OCI-LY1 (cell line): ENCODE data around the gene NSA2.

Experiments
- H2AFZ ChIP-seq: fragments of 200-600 bp; sonication (generic), shearing (Covaris generic); 2 replicates; pipeline ENCODE4 v1.6.0; 2014; ENCODE audit warnings: antibody characterized with exemption, mild to moderate bottlenecking, low read length
- H3F3A ChIP-seq: fragments of 200-600 bp; sonication (generic), shearing (Covaris generic); 2 replicates; pipeline ENCODE4 v1.6.0; 2014; ENCODE audit warnings: mild to moderate bottlenecking, antibody characterized with exemption, low read length, moderate library complexity; ENCODE audit not compliant: insufficient read depth
- H3K27ac ChIP-seq: fragments of 200-600 bp; sonication (generic); 2 replicates; pipeline ENCODE4 v1.5.1; 2014; ENCODE audit warnings: low read length, mixed run types, mild to moderate bottlenecking, low read depth; ENCODE audit not compliant: poor library complexity, severe bottlenecking
- H3K27me3 ChIP-seq: fragments of 200-600 bp; sonication (generic); 2 replicates; pipeline ENCODE4 v1.6.0; 2014; ENCODE audit warnings: antibody characterized with exemption, mild to moderate bottlenecking, low read length, moderate library complexity; ENCODE audit not compliant: insufficient read depth
- H3K36me3 ChIP-seq: fragments of 200-600 bp; sonication (generic); 2 replicates; pipeline ENCODE4 v1.6.1; 2014; ENCODE audit warnings: mild to moderate bottlenecking, antibody characterized with exemption, low read length, moderate library complexity, mixed read lengths; ENCODE audit not compliant: insufficient read depth
- H3K4me1 ChIP-seq: fragments of 200-600 bp; sonication (generic); 2 replicates; pipeline ENCODE4 v1.5.1; 2014; ENCODE audit warnings: mild to moderate bottlenecking, low read length, moderate library complexity; ENCODE audit not compliant: insufficient read depth, severe bottlenecking
- H3K4me2 ChIP-seq: fragments of 200-600 bp; sonication (generic), shearing (Covaris generic); 2 replicates; pipeline ENCODE4 v1.6.1; 2014; ENCODE audit warnings: low read length
- H3K4me3 ChIP-seq: fragments of 200-600 bp; sonication (generic); 2 replicates; pipeline ENCODE4 v1.5.1; 2014; ENCODE audit warnings: low read length, low read depth, mild to moderate bottlenecking, mixed read lengths; ENCODE audit not compliant: poor library complexity, severe bottlenecking
- H3K79me2 ChIP-seq: fragments of 200-600 bp; shearing (Covaris generic); 2 replicates; pipeline ENCODE4 v1.6.1; 2016; ENCODE audit warnings: mixed run types, low read length, mixed read lengths; ENCODE audit not compliant: insufficient read depth
- H3K9ac ChIP-seq: fragments of 200-600 bp; sonication (generic), shearing (Covaris generic); 2 replicates; pipeline ENCODE4 v1.6.1; 2014; ENCODE audit warnings: mild to moderate bottlenecking, low read length, mixed read lengths
- H3K9me2 ChIP-seq: fragments of 200-600 bp; sonication (generic), shearing (Covaris generic); 2 replicates; pipeline ENCODE4 v1.6.1; 2014; ENCODE audit warnings: low read depth, mild to moderate bottlenecking, low read length, mixed read lengths
- H3K9me3 ChIP-seq: fragments of 200-600 bp; shearing (Covaris generic); 2 replicates; pipeline ENCODE4 v1.6.1; 2014; ENCODE audit warnings: low read length, mixed read lengths
- H4K20me1 ChIP-seq: fragments of 200-600 bp; sonication (generic), shearing (Covaris generic); 2 replicates; pipeline ENCODE4 v1.6.0; 2016; ENCODE audit warnings: mild to moderate bottlenecking, low read length; ENCODE audit not compliant: insufficient read depth
- EZH2 ChIP-seq: fragments of 200-600 bp; sonication (generic), shearing (Covaris generic); IDR thresholded peaks from 2 replicates; pipeline ENCODE4 v1.8.0; 2017; ENCODE audit warnings: borderline replicate concordance, mixed run types, mild to moderate bottlenecking, antibody characterized with exemption, low read length, moderate library complexity, mixed read lengths
- TF ChIP-seq, protein P1 (sequence below): fragments of 200-600 bp; sonication (generic), shearing (Covaris generic); IDR thresholded peaks from 2 replicates; pipeline ENCODE4 v1.5.1; 2017; ENCODE audit warnings: mild to moderate bottlenecking, antibody characterized with exemption, low read length, moderate library complexity, mixed read lengths

NSA2 gene

DNA sequence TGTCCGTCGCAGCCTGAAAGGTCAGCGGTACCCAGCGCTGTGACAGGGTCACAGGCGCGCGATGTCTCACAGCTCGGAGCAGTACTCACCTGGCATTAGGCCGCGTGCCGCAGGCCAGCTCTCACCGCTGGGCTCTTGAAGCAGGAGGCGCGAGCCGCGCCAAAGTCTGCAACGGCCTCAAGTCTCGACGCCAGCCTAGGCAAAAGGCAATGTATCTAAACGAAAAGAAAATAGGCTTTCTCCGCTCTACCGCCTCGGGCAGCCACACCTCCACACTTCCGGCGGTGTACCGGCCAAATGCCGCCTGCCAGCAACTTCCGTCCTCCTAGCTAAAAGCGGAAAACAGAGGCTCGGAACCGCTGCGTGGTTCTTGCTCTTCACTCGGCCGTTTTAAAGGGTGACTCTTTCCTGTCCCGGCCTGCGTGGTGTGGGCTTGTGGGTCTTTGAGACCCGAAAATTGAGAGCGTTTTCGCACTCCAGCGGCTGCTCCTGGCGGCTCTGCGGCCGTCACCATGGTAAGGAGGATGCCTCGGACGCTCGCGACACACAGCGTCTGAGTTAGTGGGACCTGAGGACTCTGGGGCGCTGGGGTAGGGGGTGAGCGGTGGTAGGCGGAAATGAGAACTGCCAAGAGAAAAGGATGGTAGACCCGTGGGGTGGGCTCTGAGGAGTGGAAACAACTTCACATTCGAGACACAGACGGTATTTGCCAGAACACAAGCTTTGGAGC, at the start of gene NSA2, which contains the start of gene GFM2:
TSS of gene NSA2 (plus strand) at position 401 of the 730 bp plus-strand sequence. CDS start at position 513, 112 bp downstream.
TSS of gene GFM2 (minus strand) at position 269 of the 730 bp plus-strand sequence. CDS start 3,375 bp downstream, outside the sequence.
- Histone ChIP-seq H3K4me3 (peak within 1 kb of the TSS; percentile 95), H2AFZ (peak within 1 kb of the TSS; percentile 44), H3K36me3 (peaks cover 47% of the 10 kb centered on the region), H3K27ac (peak within 1 kb of the TSS; percentile 62), H3K79me2 (peaks cover 46% of the 10 kb centered on the region), H3K4me2 (peak within 1 kb of the TSS; percentile 86), H3K4me1 (peaks cover 34% of the 10 kb centered on the region), H3K9me3 (no peaks in the 10 kb centered on the region), H3K9ac (peak within 1 kb of the TSS; percentile 94), H4K20me1 (no peaks in the 10 kb centered on the region; the same call in 1 of the 2 replicates), H3K27me3 (no peaks in the 10 kb centered on the region), H3K9me2 (no peaks in the 10 kb centered on the region), H3F3A (peaks cover under 1% of the 10 kb centered on the region; the same call in 1 of the 2 replicates)
- no peak for TF ChIP-seq EZH2
- TF ChIP-seq, protein P1, sequence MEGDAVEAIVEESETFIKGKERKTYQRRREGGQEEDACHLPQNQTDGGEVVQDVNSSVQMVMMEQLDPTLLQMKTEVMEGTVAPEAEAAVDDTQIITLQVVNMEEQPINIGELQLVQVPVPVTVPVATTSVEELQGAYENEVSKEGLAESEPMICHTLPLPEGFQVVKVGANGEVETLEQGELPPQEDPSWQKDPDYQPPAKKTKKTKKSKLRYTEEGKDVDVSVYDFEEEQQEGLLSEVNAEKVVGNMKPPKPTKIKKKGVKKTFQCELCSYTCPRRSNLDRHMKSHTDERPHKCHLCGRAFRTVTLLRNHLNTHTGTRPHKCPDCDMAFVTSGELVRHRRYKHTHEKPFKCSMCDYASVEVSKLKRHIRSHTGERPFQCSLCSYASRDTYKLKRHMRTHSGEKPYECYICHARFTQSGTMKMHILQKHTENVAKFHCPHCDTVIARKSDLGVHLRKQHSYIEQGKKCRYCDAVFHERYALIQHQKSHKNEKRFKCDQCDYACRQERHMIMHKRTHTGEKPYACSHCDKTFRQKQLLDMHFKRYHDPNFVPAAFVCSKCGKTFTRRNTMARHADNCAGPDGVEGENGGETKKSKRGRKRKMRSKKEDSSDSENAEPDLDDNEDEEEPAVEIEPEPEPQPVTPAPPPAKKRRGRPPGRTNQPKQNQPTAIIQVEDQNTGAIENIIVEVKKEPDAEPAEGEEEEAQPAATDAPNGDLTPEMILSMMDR: no peak

DNA sequence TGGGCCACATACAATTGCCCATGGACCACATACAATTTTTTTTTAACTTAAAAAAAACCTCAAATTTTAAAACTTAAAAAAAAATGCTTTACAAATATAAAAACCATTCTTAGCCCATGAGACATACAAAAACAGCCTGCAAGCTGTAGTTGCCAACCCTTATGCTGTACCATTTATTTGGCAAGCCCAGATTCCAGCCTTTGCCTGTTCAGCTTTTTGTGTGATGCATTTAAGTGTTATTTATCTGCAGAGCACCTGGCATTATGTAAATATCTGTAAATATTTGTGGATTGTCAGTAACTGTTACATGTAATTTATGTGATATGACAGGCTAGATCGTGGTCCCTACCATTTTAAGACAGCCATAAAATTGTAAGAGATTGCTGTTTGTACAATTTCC, 49.5 kb upstream of the NSA2 start:
- no peaks in the 10 kb centered on the region for H3K9me2 ChIP-seq
- no peaks in the 10 kb centered on the region for H3F3A ChIP-seq
- no peaks in the 10 kb centered on the region for H3K4me1 ChIP-seq
- TF ChIP-seq, protein P1: no peak
- no peak for TF ChIP-seq EZH2
- no peak overlapping the region for H2AFZ ChIP-seq
- H3K9ac ChIP-seq: no peak overlapping the region
- no peak overlapping the region for H3K4me2 ChIP-seq
- H3K27me3 ChIP-seq: no peaks in the 10 kb centered on the region
- no peaks in the 10 kb centered on the region for H3K79me2 ChIP-seq
- H3K4me3 ChIP-seq: no peak overlapping the region
- no peak overlapping the region for H3K27ac ChIP-seq
- no peaks in the 10 kb centered on the region for H3K9me3 ChIP-seq
- H4K20me1 ChIP-seq: no peaks in the 10 kb centered on the region
- peaks cover 52% of the 10 kb centered on the region for H3K36me3 ChIP-seq

- Histone ChIP-seq H3K4me2 (no peak overlapping the region), H3K9ac (no peak overlapping the region), H3K4me3 (no peak overlapping the region), H3K4me1 (no peaks in the 10 kb centered on the region), H3K9me3 (no peaks in the 10 kb centered on the region), H3F3A (no peaks in the 10 kb centered on the region), H3K79me2 (no peaks in the 10 kb centered on the region), H3K27me3 (no peaks in the 10 kb centered on the region), H4K20me1 (no peaks in the 10 kb centered on the region), H3K36me3 (peaks cover 77% of the 10 kb centered on the region), H2AFZ (no peak overlapping the region), H3K9me2 (no peaks in the 10 kb centered on the region), H3K27ac (no peak overlapping the region)
- TF ChIP-seq EZH2: no peak
- TF ChIP-seq, protein P1: no peak
These were observed 44.8 kb upstream of the NSA2 start for GRCh38 chr5:74722271-74722670.
